GM18499 (cell line): ENCODE data around the gene CDIP1.

Experiments used
- ATAC-seq: cut with Tn5 transposase; IDR thresholded peaks from one replicate; pipeline ENCODE4 v1.9.1; 2021; ENCODE audit warnings: moderate number of reproducible peaks; ENCODE audit not compliant: insufficient read depth, unreplicated experiment

Gene CDIP1

DNA sequence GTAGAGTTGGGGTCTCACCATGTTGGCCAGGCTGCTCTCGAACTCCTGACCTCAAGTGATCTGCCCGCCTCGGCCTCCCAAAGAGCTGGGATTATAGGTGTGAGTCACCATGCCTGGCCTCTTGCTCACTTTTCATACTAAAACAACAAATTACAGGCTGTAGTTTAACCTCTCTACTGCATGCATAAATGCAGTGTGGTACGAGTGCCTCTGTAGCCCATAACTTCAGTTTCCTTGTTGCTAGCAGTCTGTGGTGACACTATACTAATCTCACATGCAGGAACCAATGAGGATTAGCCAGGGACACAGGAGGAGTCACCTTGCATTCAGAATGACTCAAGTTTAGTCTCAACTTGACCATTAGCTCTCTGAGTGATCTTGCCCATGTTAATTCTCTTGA, 42.3 kb downstream of the CDIP1 start:
- ATAC-seq = no peak

DNA sequence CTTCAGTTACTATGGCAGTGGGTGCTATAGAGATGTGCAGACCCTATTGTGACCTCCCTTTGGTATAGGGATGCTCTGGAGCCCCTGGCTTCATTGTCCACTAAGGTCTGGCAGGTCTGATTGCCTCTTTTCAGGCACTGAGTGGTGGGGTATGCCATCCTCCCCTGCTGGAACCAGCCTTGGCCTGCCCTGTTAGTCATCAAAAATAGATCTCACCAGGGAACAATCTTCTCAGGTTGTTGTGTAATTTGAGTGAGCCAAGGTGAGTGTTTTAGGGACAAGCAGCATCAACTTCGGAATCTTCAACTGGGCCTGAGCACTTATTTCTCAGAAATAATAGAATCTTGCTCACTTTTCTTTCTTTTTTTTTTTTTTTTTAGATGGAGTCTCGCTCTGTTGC, 42.8 kb downstream of the CDIP1 start:
- no peak for ATAC-seq

DNA sequence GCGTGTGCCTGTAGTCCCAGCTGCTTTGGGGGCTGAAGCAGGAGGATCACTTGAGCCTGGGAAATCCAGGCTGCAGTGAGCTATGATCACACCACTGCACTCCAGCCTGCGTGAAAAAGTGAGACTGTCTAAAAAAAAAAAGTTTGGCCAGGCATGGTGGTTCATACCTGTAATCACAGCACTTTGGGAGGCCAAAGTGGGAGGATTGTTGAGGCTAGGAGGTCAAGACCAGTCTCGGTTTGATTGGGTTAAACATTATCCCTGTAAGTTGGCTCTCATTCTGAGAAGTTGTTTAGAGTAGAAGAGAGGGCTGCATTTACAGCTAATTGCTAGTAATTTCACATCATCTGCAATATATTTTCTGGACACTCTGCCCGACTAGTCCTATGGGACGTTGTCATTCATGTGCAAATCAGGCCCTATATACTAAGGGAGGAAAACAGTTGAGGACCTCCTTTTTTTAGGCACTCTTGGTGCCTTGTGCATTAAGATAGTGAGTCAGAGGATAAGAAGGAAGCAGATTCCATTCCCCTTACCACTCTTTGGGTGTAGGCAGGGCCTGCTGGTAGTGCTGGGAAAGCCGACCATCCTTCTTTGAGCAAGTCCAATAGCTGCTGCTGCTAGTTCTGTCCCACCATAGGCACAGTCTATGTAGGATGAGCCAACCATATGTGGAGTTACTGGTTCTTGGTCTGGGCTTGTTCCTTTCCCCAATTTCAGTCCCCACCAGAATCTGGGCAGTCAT, 43.7 kb downstream of the CDIP1 start:
- no peak for ATAC-seq

DNA sequence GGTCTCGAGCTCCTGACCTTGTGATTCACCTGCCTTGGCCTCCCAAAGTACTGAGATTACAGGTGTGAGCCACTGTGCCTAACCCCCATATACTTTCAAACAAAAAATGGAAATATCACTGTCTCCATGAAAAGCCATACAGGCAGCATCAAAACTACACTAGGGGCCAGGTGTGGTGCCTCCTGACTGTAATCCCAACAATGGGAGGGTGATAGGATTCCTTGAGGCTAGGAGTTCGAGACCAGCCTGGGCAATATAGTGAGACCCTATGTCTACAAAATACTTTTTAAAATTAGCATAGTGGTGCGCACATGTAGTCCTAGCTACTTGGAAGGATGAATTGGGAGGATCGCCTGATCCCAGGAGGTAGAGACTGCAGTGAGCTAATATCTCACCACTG, 46.7 kb downstream of the CDIP1 start:
- ATAC-seq = no peak

DNA sequence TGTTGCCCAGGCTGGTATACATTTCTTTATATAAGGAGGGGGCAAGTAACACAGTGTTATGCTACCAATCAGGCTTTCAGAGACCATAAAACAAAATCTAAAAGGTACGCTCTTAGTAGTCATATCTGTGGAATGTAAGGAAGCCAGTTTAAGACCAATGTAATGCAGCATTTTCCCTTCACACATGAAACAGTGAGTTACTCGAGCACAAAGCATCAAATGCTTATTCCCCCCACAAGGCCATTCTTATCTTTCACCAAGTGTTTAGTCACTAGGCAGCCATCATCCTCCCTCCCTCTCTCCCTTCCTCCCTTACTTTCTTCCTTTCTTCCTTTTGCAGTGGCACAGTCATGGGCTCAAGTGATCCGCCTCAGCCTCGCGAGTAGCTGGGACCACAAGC, 49.5 kb downstream of the CDIP1 start:
- ATAC-seq = no peak

DNA sequence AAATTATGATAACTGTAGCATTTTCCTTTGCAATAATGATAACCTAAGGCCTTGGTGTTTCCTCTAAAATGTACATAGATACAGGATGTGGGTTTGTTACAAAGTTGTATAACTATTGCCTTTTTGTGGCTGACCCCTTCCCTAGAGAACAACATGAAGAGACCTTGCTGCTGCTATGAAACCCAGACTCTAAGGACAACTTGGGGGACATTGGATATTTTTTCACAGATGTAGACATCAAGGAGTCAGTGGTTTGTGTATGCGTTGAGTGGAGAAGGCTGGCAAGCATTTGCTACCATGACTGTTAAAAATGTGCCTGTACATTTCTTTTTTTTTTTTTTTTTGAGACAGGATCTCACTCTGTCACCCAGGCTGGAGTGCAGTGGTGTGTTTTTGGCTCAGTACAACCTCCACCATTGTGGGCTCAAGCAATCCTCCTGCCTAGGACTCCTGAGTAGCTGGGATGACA, 50.0 kb downstream of the CDIP1 start:
- no peak for ATAC-seq

DNA sequence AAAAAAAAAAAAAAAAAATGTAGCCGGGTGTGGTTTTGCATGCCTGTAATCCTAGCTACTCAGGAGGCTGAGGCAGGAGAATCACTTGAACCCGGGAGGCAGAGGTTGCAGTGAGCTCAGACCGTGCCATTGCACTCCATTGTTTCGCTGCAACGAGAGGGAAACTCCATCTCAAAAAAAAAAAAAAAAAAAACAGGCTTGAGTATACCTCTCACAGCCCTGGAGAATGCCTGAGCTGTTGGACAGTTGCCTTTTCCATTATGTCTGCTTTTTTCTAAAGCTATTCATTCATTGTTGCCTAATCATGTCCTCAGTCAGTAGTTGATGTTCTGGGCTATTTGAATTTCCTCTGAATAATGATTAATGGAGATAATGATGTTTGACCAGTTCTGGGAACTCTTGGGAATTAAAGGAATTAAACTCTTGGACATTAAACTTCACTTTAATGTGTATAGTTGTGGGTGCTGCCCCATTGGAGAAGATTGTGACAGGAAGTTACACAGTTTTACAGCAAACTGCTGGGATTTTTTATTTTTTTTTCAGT, 50.5 kb downstream of the CDIP1 start:
- no peak for ATAC-seq

DNA sequence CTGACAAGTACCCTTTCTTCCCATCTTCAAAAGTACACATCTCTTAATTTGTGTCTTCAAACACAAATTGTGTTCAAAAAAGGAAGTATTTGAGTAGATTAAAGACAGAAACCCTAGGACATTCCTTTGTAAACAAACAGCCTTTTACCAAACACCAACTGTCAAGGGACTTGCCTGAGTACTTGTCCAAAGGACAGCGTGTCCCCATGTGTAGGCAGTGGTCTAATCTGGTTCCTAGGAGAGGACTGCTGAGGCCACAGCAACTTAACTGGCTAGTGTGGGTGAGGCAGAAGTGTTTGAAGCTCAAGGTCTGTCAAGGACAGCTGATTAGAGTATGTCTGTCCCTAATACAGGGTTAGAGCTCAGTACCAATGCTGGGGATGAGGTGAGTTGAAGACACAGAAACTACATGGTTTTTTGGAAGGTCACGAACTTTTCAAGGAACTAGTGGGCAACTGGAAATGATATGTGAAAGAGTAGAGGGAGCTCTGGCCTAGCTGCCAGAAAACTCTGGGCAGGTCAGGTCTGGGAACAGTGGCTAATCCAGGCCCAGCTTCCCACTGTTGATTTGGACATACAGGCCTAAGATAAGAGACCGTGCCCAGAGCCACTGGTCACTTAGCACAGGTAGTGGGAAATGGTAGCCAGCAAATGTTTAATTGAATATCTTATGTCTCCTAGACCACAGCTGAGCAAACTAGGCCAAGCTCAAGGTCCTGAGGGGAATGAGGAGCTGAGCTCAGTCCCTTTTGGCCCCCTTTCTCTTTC, 52.3 kb downstream of the CDIP1 start:
- no peak for ATAC-seq

DNA sequence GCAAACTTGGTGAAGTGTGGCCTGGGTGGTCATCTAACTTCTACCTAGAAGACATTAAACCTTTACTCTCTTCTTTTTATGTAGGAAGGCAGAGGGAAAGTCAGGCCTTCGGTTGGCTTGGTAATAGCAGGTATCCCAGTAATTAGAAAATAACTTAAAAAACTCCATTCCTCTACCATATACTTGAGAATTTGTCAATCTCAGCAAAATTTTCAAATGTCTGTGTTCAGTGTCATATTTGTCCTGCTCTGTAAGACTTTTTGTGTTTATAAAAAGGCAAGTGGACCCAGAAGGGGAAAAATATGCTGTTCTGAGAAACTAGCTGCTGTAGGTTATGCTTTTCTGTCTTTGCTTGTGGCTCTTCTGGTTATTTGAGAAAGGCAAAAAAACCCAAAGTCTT, 56.6 kb downstream of the CDIP1 start:
- ATAC-seq = no peak

DNA sequence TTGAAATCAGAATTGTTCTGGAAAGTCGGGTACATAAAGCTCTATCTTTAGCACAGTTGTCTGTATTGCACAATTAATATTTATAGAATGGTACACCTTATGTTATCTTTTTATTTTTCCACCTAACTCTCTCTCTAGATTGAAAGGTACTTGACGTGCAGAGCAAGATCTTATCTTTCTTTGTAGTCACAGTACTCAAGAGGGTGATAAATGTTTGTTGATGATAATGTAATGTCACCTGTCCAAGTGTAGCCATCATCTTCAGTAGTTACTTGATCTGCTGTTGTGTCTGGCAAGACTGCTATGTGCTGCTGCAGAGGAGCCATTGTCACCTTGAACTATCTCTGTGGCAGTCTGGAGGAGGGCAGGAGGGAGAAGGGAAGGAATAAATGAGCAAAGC, 57.0 kb downstream of the CDIP1 start:
- no peak for ATAC-seq

DNA sequence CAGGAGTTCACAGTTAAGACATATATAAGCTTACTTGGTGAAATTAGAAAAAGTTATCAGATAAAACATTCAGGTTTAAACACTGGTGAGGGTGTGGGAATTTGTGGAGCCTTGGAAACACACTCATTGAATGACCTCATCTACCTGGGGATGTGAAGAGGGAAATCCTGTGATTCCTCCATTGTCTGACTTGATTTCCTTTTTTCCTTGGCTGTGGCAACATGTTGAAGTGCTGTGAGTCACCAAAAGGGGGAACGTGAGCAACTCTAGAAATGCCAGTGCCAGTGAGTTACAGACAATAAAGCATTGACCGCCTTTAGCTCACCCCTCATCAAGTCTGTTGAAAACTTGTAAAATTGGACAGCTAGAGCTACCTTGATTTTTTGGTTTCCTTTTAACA, 60.6 kb downstream of the CDIP1 start:
- no peak for ATAC-seq

DNA sequence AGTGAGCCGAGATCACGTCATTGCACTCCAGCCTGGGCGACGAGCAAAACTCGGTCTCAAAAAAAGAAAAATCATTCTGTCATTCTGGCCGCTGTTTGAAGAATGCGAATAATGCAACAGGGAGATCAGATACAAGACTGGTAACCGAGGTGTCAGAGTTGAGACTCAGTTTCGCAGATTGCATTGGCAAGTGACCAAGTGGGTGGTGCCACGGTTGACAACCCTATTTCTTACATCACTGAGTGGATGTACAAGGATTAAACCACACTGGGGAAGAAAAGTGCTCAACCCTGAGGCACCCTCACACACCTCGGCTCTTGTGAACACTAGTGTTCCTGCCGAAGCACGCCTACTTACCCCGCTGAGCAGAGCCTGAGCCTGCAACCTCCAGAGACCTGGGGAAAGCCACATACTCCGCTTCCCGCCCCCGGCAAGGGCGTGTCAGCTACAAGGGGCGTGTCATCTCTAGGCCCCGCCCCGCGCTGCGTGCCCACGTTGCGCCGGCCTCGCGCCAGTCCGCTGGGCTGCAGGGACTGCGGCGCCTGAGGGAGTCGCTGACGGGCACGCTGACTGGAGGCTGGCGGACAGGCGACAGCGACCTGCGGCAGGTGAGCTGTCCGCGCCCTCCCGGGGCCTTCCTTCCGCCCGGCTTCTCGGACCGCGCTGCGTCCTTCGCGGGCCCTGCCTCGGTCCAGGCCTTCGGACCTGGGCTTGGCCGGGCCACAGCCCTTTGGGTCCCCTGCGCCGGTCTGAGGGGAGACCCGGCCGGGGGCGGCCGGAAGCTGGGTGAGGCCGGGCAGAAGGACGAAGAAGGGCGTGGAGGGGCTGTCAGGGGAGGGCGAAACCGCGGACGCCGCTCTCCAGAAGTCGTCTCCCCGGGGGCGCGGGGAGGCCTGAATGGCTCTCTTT, 62.4 kb downstream of the CDIP1 start, which contains the start of gene HMOX2:
Gene HMOX2 (plus strand): TSS at position 519 of the 909 bp plus-strand sequence. CDS start 29,127 bp downstream, outside the sequence.
- peak; percentile 58 for ATAC-seq

DNA sequence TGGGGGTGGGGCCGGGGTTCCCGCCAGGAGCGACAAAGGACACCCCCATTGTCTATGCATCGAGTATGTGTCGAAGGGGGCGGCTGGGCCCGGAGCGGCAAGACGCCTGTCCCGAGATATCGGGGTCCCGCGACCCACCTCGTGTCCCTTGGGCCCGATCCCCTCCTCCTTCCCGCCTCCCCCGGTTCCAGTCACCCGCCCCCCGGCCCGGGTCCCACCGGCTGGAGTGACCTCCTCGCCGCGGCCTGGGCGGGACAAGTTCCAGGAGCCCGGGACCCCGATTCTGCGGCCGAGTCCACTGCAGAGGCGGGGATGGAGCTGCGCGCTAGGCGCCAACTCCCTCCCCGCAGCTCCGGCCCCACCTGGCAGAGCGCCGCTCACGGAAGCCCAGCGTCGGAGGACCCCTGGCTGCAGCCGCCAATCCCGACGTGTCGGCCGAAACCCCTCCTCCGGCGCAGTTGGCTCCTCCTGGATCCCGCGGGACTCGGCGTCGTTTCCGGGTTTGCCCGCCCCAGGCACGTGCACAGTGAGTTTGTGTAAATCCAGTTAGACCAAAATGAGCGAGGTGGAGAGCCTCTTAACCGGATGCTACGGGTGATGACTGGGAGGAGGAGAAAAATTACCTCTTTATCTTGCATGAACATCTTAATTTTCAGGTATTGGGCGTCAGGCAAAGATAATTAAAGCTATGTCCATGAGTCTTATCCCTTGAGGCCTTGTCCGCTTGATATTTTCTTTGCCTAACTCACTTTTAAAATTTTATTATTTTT, 64.2 kb downstream of the CDIP1 start, which contains the start of gene NMRAL1:
Gene NMRAL1 (minus strand): TSS at position 434 of the 770 bp plus-strand sequence. CDS start 493 bp downstream, outside the sequence.
- ATAC-seq = no peak

DNA sequence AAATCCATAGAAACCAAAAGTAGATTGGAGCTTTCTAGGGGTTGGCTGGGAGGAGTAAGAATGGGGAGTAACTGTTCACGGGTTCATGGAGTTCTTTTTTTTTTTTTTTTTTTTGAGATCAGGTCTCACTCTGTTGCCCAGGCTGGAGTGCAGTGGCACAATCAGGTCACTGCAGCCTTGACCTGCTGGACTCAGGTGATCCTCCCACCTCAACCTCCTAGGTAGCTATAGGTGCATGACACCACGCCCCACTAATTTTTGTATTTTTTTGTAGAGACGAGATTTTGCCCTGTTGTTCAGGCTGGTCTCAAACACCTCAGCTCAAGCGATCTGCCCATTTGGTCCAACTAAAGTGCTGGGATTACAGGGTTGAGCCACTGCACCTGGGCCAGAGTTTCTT, 65.7 kb downstream of the CDIP1 start:
- no peak for ATAC-seq

DNA sequence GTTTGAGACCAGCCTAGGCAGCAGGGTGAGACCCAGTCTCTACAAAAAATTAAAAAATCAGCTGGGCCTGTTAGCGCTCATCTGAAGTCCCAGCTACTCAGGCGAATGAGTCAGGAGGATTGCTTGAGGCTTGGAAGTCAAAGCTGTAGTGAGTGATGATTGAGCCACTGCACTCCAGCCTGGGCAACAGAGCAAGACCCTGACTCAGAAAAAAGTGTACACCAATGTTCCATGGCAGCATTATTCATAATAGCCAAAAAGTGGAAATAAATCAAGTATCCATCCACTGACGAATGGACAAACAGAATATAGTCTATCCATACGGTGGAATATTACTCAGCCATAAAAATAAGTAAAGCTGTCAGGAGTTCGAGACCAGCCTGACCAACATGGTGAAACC, 66.7 kb downstream of the CDIP1 start:
- ATAC-seq = no peak

DNA sequence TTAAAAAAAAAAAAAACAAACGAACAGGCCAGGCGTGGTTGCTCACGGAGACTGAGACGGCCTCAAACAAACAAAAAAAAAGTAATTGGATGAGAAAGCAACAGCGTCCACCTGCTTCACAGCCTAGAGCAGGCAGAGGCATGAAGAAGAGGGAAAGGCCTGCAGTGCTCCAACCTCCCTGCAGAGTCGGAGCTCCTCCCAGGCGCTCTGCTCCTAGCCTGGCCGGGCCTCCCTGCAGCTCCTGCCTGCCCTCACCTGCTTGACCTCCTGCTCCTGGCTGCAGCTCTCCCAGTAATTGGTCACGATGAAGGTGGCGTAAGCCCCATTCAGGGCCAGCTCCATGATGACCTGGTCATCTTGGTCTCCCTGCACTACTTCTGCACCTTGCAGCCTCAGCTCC, 69.6 kb downstream of the CDIP1 start:
- no peak for ATAC-seq

DNA sequence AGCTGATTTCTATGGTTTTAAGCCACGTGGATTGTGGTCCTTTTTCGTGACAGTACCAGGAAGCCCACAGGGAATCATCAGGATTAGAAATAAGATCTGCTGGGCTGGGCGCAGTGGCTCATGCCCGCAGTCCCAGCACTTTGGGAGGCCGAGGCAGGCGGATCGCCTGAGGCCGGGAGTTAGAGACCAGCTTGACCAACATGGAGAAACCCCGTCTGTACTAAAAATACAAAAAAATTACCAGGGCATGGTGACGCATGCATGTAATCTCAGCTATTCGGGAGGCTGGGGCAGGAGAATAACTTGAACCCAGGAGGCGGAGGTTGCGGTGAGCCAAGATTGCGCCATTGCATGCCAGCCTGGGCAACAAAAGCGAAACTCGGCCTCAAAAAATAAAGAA, 70.7 kb downstream of the CDIP1 start:
- no peak for ATAC-seq

DNA sequence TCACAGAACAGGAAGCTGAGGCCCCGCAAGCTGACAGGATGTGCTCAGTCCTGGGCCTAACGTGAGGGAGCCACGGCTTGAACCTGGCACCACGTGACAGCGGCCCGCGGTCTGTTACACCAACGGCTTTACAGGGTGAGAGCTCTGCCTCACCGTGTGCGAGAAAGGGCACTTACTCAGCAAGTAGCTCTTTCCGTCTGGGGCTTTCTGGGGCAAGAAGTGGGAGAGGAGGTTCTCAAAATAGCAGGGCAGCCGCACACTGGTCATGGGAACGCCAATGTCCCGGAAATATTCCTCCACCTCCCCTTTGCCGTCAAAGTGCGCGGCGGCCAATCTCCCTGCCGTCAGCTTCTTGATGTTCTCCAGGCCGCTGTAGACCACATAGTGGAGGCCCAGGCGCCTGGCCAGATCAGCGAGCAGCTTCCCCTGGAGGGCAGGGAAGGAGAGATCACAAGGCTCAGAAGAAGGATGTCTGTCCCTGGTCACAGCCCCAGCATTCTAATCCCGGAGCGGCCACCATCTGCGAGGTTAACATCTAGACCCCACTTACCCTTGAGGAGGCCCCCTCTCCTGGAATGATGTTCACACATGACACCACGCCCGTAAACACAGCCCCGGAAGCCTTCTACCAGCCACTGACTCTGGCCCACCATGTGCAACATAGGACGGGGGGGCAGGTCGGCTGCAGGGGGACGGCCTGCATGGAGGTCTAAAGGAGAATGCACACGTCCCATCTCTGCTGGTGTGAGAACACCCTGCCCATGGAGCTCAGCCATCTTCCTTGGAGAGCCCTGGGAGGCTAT, 72.4 kb downstream of the CDIP1 start:
- no peak for ATAC-seq
